Dermis microvascular lymphatic vessel endothelial cell (primary cell): ENCODE measurements around the gene TMEM44. TPM values are rescaled to one million over a fixed set of nuclear protein-coding genes. Genes with fewer than 3 reads are reported as not detected.
"Not testable (repeated sequence)": the region's sequence is repeated elsewhere in the genome, so short reads cannot be mapped to it uniquely, and the experiment has no call there.

Experiments used
- DNase-seq, 2 donors: peaks; one replicate each; pipeline versions ENCODE4 v3.0.0 to v3.0.0-alpha.2; 2010; ENCODE audit warnings: low read depth in 2 of 2
- total RNA-seq: library from RNA; depleted of rRNA; stranded (reverse); fragments of >200 nt; gene quantifications from 2 replicates; pipeline ENCODE4 v1.2.1, GENCODE V29; 2014

The TMEM44 gene
- total RNA-seq, 1 donor from 2014 or later: 27.0 TPM

DNA sequence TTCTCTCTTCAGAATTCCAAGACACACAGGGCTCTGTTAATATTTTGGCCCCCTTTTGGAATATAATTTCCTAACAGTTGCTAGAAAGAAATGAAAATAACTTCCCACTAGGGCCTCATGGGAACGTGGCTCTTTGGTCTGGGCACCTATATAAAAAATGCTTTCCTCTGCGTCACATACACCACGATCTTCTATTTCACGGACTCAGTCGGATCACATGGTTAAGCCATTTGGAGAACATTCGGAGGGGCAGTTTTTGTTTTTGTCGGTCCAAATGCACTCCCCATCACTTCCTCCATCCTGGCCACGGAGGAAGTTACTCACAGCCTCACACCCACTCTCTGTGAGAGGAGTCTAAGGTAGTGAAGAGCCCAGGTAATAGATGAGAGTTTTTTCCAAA, 21.0 kb downstream of the TMEM44 start:
- DNase-seq: no peak

DNA sequence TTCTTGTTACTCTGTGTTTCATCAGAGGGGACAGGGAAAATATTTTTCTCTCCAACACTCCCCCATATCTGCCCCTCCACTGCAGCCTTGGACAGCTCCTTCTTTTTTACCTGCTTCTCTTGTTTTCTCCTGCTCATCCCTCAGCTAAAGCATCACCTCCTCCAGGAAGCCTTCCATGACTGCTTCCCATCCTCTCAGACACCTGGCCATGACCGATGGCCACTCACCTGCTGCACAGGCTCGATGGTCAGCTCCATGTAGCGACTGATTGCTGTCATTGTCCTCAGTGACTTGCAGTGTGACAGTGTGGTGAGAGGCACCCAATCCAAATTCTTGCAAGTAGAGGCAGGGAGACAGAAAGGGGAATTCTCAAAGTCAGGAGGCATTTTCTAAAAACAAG, 22.5 kb downstream of the TMEM44 start:
- no peak for DNase-seq

DNA sequence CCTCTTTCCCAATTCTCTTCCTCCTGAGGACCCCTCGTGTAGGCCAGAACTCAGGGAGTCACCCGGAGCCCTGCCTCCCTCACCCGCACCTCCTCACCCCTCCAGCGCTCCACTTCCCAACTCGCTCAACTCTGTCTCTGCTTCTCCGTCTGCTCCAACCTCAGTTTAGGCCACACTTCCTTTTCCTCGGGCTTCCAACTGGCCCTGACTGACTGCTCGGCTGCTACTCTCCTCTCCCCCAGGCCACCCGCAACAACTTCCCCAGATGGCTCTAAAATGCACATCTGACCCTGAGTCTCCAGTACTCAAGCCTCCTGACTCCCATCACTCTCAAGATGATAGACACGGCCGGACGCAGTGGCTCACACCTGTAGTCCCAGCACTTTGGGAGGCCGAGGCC, 23.6 kb downstream of the TMEM44 start:
- no peak for DNase-seq

DNA sequence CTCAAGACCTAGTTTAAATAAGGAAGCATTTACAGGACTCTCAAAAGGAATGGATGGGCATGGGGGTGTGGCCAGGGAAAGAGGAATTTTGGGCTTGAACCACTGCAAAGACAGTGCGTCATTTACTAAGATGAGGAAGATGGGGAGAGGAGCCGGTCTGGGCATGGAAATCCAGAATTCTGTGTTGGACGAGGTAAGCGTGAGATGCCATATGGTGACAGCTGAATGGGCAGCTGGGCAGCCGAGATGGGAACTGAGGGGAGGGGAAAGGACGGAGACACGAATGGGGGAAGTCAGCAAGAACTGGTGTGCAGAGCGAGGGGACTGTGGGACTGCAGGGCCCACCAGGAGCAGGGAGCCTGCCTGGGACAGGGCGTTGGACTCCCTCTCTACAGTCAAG, 24.2 kb downstream of the TMEM44 start:
- no peak for DNase-seq

DNA sequence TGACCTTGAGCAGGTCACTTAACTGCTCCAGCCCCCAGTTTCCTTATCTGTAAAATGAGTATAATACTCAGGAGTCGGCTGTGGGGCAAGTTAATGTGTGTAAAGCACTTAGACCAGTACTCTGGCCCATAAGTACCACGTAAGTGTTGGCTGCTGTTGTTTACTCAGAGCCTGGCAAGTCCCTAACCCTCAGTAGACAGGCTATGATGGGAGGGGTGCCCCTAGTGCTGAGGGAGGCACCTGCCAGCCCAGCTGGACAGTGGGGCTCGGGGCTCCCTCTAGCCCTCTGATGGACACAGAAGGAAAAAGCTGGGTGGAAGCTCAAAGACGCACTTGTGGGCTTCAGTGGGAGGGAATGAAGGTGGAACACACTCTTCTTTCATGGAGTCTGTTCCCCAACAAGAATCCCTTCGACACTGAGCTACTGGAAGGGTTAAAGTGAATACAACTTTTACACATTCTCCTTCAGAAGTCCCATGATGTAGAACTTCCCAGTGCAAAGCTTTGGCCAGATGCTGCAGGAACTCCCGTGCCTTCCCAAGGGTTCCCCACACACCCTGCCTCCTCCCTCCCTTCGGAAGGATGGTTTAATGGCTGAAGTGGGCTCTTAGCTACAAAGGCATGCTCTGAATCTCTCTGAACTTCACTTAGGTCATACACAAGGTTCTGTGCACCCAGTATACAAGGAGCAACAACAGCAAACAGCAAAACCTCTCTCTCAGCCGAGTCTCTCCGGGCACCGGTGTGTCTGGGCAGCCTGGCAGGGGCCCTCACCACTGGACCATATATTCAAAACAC, 25.4 kb downstream of the TMEM44 start:
- DNase-seq: no peak

DNA sequence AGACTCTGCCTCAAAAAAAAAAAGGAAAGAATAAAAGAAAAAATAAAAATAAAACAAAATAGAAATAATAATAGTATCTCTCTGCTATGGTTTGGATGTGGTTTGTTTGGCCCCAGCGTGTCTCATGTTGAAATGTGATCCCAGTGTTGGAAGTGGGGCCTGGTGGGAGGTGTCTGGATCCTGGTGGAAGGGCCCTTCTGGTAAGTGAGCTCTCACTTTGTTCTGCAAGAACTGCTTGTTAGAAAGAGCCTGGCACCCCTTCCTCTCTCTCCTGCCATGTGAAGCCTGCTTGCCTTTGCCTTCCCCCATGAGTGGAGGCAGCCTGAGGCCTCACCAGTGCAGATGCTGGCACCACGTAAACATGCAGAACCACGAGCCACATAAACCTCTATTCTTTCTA, 26.3 kb downstream of the TMEM44 start:
- DNase-seq: no peak

DNA sequence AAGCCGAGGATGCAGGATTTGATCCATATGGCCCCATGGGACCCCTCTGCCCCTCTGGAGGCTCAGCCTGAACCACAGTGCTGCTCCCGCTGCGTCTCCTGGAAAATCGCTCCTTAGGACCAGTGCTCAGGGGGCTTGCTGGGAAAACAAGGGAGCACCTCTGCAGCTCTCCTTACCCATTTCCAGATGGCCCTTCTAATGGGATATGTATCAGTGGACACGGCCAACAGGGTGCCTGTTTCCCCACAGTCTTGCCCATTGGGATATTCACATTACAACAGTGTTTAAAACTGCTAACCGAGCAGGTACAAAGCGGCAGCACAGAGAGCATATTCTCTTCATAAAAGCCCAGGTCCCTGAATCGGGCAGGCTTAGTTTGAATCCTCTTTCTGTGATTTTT, 27.1 kb downstream of the TMEM44 start:
- no peak for DNase-seq

DNA sequence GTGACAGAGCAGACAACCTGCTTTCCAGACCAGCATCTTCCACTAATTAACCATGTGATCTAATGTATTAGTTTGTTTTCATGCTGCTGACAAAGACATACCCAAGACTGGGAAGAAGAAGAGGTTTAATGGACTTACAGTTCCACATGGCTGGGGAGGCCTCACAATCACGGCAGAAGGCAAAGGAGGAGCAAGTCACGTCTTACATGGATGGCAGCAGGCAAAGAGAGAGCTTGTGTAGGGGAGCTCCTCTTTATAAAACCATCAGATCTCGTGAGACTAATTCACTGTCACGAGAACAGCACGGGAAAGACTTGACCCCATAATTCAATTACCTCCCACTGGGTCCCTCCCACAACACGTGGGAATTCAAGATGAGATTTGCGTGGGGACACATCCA, 27.9 kb downstream of the TMEM44 start:
- not testable (repeated sequence) for DNase-seq

DNA sequence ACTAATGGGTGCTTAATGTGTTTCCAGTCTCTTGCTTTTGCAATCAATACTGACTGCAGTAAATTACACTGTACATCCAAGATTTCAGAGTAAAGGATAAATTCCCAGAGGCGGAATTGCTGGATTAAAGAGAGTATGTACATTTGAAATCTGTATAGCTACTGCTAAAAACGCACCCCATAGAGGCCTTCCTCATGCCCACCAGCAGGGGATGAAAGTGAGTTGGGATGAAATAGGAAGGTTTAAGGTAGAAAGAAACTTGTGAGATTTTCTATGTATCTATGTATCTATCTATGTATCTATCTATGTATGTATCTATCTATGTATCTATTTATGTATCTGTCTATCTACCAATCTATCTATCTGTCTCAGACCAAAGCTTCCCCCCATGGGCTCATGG, 28.4 kb downstream of the TMEM44 start:
- DNase-seq: no peak

DNA sequence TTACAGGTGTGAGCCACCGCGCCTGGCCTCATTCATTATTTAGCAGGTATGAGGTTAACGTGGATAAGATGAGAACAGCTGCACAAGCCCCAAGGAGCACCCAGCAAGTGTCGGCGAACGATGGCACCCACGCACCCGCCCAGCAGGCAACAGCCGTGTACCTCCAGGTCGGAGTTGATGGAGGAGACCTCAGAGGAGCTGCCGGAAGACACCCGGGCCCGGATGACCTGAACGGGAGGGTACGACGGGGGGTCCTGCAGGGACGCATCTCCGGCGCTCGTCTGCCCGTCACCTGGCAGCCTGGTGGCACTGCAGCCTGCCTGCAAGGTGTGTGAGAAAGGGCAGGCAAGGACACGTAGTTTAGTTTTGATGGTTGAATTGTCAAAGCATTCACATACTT, 29.1 kb downstream of the TMEM44 start:
- no peak for DNase-seq

DNA sequence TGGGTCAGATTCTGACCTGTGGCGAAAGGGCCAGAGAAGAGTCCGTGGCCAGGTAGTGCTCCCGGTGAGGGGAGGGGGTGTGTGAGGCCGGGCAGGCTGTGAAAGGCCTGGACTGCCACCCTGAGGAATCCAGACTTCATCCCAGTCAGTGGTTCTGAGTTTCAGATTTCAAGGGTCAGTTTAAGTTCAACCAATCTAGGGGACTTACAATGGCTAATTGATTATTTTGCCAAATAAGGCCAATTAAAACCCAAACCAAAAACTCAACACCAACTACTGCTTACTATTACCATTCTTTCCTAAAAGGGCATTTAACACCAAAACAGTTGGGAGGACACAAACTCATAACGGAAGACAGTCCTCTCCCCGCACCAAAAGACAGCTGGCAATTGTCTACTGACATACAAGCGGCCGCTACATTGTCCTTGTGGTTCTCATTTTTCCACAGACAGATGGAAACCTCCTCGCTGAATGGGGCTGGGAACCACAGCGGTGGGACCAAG, 30.5 kb downstream of the TMEM44 start:
- no peak for DNase-seq

DNA sequence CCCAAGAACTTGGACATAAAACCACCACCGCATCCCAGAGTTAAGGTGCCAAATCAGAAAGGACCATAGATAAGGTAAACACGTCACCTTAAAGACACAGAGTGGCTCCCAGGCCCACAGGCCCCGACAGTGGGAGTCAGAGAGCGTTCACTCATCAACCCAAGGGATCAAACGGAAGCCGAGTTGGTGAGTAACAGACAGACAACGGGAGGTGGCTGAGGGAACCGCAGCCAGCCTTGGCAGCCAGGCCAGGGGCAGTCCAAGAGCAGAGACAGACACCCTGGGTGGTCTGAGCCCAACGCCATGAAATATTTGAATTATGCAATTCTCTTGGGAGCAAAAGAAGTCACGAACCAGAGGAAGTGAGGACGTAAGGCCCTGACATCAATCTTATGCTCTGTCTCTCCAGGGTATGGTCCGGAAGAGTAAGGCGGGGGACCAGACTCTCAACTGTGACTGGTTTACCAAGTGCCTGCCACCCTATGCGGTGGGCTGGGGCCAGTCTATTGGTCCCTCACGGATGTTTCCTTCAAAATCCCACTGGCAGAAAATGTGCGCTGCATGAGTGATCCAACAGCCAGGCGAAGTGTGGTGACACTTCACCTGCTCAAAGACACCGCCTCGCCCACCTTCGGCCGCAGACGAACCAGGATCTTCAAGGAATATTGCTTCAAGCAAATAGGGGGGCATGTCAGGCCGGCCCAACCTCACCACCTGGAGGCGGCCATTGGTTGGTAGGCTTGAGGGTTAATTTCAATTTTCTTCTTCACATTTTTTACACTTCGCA, 34.3 kb downstream of the TMEM44 start:
- peak in 1 of 2 donors; percentile 21 for DNase-seq

DNA sequence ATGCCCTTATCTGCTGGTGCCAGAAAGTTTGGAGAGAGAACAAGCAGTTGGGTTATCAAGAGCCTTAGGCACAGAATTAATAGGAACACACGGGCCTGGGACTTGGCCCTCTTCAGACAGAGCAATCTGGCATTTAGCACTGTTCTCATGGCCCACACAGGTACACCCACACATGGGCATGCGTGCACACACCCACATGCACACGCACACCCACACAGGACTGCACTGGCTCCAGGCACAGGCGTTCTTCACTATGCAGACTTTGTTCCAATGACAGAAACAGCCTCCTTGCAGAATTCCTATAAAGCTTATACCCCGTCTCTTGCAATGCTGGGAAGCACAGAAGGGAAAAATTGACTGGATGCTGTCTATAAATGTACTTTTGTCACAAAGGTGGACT, 36.3 kb downstream of the TMEM44 start:
- no peak for DNase-seq

DNA sequence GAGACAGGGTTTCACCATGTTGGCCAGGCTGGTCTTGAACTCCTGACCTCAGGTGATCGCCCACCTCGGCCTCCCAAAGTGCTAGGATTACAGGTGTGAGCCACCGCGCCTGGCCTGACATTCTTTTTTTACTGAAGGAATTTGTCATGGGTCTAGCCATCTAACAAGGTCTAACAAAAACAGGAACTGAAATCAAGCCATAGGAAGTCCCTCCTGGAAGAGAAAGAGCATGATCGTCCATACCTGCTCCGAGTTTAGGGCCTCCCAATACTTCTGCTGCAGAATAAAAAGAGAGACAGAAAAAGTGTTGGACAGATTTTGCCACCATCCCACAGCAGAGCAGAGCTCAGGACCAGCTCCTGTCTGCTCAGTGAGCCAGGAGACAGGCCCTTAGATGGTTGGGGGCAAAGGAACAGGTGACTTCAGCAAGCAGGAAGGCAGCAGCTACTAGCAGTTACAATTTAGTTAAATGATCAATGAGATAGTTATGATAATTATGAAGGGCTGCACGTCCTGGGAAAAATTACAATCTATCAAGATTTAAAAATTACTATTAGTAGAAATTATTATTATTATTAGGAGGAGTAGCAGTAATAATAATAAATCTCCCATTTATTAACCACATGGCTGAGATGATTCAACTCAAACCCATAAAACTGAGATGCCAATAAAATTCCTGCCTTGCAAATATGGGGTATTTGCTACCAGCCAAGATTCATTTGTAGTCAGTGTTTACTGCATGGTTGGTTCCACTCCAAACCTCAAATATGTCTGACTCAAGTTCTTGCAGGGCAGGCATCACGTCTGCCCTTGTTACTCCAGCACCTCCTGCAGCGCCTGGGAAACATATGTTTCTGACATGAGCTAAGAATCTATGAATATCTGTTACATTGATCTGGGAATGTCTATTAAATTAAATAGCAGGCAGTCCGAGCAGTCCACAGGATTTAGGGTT, 40.1 kb downstream of the TMEM44 start:
- peak in 1 of 2 donors; percentile 45 for DNase-seq

DNA sequence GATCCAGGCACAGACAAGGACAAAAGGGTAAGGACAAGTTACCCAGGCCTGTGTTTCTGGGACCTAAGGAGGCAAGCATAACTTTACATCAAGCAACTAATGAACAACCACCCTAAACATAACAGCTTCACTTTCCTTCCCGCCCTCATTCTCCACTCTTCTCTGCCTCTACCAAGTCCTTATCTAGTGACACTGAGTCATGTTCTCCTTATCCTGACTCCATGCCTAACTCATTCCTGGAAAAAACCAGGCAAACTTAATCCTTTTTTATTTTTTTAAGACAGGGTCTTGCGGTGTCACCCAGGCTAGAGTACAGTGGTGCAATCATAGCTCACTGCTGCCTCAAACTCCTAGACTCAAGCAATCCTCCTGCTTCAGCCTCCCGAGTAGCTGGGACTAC, 44.5 kb downstream of the TMEM44 start:
- no peak for DNase-seq

DNA sequence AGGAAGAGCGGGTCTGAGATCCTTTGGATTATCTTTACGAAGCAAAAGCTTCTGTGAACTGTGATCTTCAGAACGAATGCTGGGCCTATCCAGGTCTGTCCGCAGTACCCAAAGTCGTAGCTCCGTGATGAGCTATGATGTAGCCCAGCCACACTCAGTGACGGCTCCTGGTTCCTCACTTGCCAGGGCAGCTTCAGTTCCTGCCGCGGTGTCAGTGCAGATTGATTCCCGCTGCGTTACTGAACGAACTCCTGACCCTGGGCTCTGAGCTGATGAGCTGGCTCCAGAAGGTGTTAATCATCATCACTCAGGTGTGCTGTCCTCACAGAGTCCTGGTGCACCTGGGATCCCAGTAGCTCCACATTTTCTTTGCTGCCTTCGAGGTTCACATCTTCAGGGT, 45.0 kb downstream of the TMEM44 start:
- DNase-seq: no peak

DNA sequence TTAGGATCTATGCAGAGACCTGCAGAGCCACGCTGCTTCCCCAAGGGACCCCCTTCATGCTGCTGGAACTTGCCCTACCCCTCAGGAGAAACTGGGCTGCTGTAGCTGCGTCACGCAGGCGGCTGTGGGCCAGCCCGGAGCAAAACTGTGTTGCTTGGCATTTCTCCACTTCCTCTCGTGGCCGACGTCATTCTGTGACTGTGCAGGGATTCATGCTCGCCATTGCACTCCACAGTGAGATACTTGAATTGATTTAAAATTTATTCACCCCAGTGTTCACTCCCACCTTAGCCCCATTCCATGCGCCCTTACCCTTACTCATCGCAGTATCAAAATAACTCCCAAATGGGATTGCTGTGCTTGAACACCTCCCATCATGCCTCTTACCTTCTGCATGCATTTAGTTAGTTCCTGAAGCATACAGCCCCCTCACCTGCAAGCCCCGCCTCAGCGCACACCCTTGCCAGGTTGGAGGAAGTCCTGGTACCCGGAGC, 45.7 kb downstream of the TMEM44 start:
- peak; percentile 70 to 78 for DNase-seq

DNA sequence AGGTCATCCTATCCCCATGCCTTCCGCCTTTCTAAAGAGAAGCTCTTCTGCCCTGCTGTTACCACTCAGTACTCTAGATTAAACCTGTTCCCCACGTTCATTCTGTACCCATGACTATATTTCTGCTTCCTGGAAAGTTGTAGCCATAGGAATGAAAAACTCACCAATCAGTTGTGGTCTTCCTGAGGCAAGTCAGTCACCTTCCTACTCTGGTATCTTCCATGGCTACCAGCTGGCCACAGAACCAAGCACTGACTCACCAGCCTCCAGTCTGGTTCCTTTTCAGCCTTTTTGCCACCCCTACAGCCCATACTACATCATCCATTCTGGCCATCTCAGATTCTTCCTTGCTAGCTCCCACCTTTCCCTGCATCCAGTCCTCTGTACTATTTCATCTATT, 46.4 kb downstream of the TMEM44 start:
- peak; percentile 45 to 71 for DNase-seq

DNA sequence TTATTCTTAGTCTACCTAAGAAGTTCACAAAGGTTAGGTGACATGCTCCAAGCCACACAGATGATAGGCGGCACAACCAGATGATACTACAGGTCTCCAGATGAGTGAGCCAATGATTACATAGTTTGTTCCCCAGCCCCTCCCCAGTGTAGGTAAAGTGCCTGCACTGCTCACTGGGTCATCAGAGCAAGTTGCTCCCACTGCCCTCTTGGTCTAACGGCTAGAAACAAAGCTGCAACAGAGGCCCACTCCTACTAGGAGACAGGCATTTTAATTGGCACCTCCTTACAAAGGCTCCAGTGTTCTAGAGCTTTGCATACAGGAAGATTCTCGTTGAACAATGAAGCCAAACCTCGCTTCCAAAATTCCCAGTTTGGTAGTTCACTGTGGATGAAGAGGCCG, 47.3 kb downstream of the TMEM44 start:
- DNase-seq: no peak

DNA sequence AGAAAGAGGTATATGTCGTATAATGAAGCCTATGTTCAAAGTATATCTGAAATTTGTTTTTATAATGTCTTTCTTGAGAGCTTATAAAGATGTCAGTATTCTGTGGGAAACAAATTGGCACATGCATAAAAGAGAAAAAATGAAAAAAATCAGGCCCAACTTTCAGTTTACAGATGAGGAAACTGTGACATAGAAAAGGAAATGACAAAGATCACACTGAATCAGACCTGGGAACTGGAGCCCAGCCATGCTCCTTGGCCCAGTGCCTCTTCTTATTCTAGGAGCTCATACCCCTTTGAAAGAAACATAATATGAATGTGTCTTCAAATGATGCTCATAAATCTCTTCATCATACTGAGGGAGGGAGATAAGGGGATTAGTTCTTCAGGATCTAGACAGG, 48.4 kb downstream of the TMEM44 start:
- DNase-seq: peak; percentile 65 to 90

DNA sequence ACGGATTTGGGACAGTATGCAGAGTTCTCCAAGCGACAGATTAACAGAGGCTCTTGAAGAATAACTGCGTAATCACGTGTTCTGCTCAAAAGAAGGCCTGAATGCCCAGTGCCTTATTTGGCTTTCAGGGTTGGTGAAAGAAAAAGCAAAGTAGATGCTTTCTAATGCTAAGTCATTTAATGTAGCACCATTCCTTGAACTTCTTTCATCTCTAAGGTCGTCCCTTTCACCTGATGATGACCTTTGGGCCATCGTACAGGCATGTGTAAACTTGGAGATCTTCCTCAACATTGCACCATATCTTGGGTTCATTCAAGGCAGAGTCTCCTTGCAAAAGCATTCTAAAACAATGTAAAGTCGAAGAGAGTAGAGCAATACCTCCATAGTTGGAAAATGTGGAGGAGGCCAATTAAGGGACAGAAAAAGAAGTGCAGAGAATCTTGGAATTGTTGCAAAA, 48.9 kb downstream of the TMEM44 start:
- no peak for DNase-seq
